T-helper 9 cell (primary cell): ENCODE results near the gene FBLN7.
A peak's percentile ranks its signal among the peaks of the same experiment; 100 is the strongest.
"Not testable (repeated sequence)": the region's sequence is repeated elsewhere in the genome, so short reads cannot be mapped to it uniquely, and the experiment has no call there.

Source experiments
- DNase-seq: peaks from one replicate; pipeline ENCODE4 v3.0.0-alpha.2; 2020
- total RNA-seq, 2 donors: gene quantifications; one replicate each; lab custom pipeline; 2026; lab: John Stamatoyannopoulos, UW

Gene FBLN7, protein sequence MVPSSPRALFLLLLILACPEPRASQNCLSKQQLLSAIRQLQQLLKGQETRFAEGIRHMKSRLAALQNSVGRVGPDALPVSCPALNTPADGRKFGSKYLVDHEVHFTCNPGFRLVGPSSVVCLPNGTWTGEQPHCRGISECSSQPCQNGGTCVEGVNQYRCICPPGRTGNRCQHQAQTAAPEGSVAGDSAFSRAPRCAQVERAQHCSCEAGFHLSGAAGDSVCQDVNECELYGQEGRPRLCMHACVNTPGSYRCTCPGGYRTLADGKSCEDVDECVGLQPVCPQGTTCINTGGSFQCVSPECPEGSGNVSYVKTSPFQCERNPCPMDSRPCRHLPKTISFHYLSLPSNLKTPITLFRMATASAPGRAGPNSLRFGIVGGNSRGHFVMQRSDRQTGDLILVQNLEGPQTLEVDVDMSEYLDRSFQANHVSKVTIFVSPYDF
- 15.0 to 78.7 reads per million in 2 donors for total RNA-seq

DNA sequence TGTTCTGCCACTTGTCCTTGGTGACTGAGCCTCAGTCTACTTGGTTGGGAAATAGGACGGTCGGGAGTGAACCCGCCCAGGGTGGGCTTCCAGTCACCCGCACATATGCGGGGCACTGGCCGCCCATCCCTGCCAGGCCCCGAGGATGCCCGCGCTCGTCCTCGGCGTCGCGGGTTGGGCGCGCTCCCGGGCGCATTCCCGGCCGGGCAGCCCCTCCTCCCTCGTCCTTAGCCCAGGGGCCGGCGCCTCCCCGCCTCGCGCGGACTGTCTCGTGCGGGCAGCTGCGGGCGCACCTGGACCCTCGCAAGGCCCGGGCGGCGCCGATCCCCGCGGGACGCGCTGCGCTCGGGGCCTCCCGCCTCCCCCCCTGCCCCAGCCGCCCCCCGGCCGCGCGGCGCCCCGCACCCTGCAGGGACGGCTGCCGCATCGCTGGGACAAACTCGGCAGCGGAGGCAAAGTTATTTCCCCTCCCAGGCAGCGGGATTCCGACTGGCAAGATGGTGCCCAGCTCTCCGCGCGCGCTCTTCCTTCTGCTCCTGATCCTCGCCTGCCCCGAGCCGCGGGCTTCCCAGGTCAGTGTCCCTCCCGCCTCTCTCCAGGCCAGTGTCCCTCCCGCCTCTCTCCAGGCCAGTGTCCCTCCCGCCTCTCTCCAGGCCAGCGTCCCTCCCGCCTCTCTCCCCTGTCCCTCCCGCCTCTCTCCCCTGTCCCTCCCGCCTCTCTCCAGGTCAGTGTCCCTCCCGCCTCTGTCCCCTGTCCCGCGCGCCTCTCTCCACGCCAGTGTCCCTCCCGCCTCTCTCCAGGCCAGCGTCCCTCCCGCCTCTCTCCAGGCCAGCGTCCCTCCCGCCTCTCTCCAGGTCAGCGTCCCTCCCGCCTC, at the start of gene FBLN7:
Gene FBLN7, plus strand, starts transcription at position 227 of the 874 bp plus-strand sequence. Its CDS starts 271 bp downstream, at position 498.
- no peak for DNase-seq

DNA sequence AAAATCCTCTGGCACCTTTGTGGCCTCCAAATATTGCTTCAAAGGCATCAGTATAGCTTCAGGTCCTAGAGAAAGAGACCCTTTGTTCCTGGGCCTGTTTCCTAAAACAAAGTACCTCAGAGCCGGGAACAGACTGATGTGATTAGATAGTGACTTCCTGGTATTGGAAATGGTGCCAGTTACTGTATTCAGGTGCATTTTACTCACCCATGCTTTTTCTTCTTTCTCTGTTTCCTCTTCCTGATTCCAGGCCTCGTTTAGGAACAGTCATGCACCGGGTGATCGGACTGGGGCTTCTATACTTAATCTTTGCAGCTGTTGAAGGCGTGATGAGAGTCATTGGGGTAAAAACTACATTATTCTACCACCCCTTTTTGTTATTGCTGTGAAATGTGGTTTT, 48.8 kb upstream of the FBLN7 start:
- DNase-seq: no peak

DNA sequence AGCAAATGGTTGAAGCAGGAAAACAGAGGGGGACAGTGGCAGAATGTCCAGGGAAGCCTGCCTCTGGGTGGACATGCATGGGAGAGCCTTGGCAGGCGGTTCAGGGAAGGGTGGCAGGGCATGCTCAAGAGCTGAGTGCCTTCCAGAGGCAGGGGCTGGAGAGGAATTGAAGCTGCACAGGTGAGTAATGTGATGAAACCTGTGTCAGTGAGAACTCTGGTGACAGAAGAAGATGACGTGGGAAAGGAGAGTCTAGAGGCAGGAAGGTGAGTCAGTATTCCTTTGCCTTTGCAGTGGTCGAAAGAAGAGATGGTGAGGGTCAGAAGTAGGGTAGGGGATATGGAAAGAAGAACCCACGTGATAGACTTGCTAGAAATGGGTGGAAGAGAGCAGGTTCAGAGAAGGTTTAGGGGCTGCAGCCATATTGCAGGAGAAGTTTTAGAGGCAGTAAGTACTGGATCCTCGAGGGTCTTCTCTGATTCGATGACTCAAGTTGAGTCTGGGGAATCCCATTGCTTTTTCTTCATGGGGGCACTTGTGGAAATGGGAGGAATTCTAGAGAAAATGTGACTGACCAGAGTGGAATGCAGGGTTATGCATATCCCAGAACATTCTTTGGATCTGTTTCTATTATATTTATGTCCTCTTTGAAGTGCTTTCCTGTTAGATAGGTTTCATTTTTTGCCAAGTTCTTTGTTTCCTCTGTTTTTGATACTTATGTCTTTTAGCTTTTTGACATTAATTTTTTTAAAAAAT, 45.7 kb upstream of the FBLN7 start:
- DNase-seq: no peak

DNA sequence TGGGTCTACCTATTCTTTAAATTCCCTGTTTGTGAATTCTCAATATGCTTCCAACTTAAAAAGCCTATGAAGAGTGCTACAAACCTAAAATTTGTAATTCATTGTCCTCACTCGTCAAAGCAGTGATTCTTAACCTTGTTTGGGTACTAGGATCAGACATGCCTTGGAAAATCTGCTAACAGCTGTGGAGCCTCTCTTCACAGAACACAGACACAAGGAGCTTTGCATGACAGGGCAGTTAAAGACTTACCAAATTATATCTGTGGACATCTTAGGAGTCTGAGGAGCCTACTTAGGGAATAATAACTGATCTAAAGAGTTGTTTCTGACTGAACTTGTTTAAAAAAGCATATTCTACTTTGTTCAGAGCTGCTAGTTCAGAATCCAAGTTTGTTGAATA, 45.0 kb upstream of the FBLN7 start:
- no peak for DNase-seq

DNA sequence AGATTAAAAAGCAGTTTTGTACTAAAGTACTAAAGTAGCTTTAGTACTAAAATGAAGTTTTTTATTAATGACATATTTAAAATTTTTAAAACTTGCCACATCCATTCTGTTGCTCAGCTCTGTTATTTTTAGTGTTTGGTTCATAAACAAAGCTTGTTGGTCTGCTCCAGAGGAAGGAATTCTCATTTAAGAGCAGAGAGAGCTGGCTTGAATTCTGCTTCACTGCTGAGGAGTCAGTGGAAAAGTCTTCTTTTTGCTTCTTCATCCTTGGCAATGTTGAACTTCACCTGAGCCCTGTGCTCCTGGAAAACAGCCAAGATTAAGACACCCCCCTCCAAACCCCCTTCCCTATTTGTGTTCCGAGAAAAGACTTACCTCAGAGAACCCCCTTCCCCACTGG, 42.5 kb upstream of the FBLN7 start:
- no peak for DNase-seq

DNA sequence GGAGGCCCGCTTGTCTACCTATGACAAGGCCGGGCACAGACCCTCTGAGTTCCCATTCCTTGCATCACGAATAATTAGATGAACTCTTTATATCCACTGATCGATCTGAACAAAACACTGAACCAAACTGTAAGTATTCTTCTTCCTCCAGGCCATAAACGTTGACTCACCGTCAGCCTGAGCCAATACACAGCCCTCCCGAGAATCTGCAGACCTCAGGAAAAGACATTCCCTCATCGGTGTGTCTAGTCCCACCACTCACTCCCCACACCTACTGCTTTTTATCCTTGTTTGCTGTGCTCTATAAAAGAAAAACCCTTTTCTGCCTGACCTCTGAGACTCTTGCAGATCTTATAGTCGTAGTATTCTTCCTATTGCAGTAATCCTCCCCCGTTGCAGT, 42.1 kb upstream of the FBLN7 start:
- no peak for DNase-seq

DNA sequence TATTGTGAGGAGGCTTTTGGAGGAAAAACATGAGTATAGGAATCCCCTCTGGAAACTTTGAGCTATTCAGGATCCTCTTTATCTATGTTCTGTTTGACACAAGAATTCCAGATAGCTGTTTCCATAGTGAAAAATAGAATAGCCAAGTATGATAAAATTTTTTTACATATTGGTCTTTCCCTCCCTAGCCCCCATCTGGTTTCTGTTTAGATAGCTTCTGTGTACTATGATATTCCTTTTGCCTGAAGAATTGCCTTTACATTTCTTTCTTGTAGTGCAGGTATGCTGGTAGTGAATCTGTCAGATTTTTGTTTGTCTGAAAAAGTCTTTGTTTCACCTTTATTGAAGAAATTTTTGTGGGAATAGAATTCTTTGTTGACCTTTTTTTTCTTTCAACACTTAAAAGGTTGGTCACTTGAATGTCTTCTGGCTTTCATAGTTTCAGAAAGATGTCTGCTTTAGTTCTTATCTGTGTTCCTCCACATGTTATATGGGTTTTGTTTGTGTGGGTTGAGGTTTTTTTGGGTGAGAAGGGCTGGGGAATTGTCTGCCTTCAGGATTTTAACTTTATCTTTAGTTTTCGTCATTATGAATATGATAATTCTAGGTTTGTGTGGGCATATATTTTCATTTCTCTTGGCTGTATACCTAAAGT, 29.9 kb upstream of the FBLN7 start:
- no peak for DNase-seq

DNA sequence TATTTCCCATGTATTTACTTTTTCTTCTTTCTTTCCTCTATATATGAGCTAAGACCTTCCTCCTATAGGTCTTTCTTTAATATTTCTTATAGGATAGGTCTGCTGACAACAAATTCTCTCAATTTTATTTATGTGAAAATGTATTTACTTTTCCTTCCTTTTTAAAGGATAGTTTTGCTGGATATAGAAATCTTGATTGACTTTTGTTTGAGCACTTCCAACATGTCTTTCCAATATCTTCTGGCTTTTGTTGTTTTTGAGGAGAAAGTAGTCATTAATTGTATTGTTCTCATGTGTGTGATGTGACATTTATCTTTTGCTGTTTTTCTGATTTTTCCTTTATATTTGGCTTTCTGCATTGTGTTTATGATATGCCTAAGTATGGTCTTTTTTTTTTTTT, 28.9 kb upstream of the FBLN7 start:
- no peak for DNase-seq

DNA sequence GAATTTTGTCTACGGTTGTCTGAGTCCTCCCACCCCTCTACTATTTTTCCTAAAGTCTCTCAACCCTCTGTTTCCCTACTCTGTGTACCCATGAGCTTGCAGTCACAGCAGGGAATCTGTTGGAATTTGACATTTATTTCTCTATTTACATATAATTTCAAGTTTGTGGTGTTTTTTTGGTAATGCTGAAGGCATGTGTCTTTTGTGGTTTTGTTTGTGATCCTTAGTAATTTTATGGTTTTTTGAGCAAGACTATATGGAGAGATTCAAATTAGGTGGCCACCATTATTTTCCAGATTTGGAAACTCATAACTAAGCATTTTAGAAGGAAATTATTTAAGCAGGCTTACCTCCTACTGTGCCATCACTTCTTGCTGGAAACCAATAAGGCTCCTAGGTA, 27.2 kb upstream of the FBLN7 start:
- DNase-seq: no peak

DNA sequence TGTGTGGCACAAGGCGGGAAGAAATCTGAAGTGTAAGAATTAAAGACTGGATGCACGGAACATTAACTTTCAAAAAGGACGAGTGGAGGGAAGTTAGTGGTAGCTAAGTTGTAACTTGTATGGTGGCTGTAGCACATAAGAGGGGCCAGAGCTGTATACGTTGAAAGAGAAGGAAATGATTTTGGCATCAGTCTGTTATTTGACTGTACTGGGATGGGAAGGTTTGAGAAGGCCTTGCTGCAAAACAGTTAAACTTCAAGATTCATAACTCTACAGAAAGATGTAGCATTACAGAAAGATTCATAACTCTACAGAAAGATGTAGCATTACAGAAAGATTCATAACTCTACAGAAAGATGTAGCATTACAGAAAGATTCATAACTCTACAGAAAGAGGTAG, 24.8 kb upstream of the FBLN7 start:
- not testable (repeated sequence) for DNase-seq

DNA sequence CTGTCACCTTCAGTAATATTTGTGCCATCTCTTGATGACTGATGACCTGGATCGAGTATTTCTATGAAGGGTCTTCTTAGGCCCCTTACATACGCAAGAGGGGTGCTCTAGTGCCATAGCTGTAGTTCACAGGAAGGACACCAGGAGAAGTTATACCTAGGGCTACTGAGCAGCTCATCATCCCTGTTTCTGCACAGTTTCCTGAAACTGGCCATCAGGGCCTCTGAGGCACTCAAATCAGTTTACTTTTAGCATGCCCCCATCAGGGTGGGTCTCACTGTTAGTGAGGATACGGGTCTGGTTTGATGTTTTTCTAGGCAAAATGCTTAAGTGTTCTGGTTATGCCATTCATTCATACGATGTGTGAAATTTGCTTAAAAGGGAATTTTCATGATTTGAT, 20.0 kb upstream of the FBLN7 start:
- DNase-seq: no peak

DNA sequence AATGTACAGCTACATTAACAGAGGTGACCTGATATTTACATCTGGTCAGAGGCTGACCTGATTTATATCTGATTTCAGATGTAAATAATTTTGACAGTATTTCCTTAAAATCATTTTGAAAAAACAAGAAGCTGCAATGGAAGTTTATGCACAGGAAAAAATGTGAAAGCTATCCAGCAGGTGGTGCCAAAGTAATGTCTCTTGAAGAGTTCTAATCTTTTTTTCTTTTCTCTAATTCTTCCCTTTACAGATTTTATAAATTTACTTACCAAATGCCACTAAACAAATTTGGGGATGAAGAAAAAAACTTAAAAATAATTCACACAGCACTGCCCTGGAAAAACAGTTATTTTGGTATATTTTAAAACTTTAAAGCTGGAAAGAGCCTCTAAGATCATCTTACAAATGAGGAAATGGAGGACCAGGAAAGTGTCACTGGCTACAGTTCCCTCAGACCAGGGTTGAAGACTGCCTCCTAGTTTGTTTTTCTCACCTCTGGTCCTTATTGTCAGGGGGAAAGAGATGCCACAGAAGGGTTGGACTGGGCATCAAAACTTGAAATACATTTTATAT, 16.4 kb upstream of the FBLN7 start:
- peak; percentile 28 for DNase-seq

DNA sequence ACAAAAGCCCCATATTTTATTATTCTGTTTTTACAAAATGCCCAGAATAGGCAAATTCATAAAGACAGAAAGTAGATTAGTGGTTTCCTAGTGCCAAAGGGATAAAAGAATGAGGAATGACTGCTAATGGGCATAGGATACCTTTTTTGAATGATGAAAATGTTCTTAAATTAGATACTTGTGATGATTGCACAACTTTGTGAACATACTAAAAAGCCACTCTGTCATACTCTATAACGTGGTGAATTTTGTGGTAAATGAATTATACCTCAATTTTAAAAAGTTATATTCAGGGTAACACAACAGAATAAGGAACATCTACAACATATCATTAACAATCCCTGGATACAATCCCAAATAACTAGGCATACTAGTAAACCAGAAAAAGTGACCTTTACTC, 9.1 kb upstream of the FBLN7 start:
- DNase-seq: no peak

DNA sequence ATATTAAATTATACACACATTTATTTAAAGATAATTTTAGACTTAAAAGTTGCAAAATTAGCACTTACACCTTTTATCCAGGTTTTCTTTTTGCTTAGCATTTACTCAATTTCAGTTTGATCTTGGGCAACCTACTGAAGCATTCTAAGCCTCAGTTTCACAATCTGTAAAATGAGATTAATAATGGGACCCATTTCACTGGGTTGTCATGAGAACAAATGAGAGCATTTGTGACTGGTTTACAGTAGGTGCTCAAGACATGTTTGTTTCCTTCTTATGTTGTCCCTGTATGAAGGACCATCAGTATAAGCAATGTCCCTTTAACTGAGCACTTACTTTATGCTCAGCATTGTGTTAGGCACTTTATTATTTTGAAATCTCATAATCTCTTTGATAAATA, 4.8 kb upstream of the FBLN7 start:
- DNase-seq: no peak

DNA sequence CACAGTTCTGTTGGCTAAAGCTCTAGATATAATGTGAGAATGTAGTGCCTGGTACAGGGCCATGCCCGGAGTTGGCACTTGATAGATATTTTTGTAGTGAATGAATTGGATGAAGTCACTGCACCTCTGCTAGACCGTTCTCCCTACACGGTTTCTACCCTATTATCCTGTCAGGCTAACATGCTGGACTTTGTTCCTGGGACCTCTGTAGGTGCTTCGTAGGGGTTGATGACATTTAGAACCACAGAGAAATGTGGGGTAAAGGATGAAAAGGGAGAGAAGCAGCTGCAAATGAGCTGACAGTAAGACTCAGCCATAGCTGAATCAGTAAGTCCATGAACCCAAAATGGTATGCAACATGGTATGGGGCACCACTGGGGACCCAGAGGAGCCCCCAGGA, 4.1 kb upstream of the FBLN7 start:
- DNase-seq: no peak

DNA sequence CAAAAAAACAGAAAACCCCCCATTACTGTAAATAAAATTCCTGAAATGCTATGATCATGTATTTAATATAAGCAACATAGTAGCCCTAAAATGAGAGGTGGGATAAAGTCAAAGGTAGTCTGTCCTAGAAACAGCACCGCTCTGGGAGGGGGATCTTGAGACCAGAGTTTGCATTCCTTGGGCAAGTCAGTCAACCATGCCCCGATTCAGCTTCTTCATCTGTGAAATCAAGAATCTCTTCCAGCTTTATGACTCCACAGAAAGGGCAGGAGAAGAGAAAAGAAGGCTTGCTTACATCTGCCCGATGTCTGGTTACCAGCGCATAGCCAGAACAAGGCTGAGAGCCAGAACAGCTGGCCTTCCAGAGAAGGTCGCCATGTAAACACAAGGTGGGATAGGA, 2.1 kb upstream of the FBLN7 start:
- no peak for DNase-seq

DNA sequence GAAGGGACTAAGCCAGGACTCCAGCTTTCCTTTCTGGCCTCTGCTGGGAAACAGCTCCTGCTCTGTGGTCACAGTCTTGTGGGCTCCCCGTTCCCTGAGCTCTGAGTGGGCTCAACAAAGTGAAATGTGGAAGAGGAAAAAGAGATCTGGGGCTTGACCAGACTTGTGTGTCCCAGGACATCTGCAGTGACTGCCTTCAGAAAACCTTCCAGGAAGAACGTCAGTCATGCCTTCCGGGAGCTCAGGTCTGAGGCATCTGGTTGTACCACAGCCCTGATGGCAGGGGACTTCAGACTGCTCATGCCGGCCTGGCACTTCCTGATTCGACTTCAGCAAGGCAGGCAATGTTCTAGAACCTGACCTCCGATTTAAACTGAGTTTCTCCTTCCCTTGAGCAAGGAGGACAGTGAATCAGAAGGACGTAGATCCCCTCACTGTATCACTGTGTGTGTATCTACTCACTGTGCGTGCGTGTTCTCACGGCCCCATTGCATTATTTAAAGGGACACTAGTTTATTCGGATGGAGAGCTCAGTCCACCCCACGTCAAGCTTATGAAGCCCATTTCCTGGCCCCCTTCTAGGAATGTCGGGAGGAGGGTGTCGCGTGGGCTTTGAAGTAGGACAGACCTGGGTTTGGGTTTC, 548 bp upstream of the FBLN7 start:
- DNase-seq: no peak

DNA sequence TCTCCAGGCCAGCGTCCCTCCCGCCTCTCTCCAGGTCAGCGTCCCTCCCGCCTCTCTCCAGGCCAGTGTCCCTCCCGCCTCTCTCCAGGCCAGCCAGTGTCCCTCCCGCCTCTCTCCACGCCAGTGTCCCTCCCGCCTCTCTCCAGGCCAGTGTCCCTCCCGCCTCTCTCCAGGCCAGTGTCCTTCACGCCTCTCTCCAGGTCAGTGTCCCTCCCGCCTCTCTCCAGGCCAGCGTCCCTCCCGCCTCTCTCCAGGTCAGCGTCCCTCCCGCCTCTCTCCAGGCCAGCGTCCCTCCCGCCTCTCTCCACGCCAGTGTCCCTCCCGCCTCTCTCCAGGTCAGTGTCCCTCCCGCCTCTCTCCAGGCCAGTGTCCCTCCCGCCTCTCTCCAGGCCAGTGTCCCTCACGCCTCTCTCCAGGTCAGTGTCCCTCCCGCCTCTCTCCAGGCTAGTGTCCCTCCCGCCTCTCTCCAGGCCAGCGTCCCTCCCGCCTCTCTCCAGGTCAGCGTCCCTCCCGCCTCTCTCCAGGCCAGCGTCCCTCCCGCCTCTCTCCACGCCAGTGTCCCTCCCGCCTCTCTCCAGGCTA, 939 bp downstream of the FBLN7 start:
- DNase-seq: not testable (repeated sequence)

DNA sequence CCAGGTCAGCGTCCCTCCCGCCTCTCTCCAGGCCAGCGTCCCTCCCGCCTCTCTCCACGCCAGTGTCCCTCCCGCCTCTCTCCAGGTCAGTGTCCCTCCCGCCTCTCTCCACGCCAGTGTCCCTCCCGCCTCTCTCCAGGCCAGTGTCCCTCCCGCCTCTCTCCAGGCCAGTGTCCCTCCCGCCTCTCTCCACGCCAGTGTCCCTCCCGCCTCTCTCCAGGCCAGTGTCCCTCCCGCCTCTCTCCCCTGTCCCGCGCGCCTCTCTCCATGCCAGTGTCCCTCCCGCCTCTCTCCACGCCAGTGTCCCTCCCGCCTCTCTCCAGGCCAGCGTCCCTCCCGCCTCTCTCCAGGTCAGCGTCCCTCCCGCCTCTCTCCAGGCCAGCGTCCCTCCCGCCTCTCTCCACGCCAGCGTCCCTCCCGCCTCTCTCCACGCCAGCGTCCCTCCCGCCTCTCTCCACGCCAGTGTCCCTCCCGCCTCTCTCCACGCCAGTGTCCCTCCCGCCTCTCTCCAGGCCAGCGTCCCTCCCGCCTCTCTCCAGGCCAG, 1.5 kb downstream of the FBLN7 start:
- DNase-seq: not testable (repeated sequence)

DNA sequence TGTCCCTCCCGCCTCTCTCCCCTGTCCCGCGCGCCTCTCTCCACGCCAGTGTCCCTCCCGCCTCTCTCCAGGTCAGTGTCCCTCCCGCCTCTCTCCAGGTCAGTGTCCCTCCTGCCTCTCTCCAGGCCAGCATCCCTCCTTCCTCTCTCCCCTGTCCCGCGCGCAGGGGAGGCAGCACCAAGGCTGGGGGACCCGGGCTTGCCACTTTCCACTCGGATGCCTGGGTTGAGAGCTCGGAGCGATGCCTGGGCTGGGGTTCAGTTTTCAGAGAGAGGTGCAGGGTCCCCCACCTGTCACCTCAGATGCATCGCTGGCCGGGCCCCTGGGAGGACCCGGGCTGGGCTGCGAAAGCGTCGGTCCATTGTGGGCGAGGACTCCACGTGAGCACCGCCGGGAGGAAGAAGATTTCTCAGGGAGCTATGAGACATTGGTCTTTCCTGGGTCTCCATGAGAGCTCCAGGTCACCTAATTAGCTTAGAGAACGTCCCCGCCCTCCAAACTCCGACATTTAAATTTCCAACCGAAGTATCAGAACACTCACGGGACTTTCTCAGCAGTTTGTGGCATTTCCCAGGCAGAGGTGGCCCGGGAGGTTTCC, 2.1 kb downstream of the FBLN7 start:
- no peak for DNase-seq
